ENCODE results near the gene SNX9. TPM values are rescaled to one million over a fixed set of nuclear protein-coding genes. Genes with fewer than 3 reads are reported as not detected.

Gene SNX9
- total RNA-seq, 1 experiment from 2014 or later: 31.3 TPM

GRCh38 chr6:157925771-157926170, 102.7 kb downstream of the SNX9 start:
- Histone ChIP-seq H2BK20ac (ENCODE audit: low read depth, low read length, poor library complexity, severe bottlenecking) (no peak overlapping the region), H3K14ac (ENCODE audit: insufficient read depth, low read length) (no peak overlapping the region), H3K9me3 (ENCODE audit: control insufficient read depth, low read depth, low read length) (no peaks in the 10 kb centered on the region), H3K23me2 (ENCODE audit: insufficient read length, low read depth, low read length, poor library complexity, severe bottlenecking) (no peaks in the 10 kb centered on the region), H4K91ac (ENCODE audit: insufficient read length, low read depth, low read length) (no peak overlapping the region), H3K79me2 (ENCODE audit: insufficient read depth, low read length) (no peaks in the 10 kb centered on the region), H3T11ph (ENCODE audit: low read length) (no peak overlapping the region), H3K4me1 (ENCODE audit: insufficient read depth, low read length) (peaks cover 4% of the 10 kb centered on the region; the same call in 1 of the 2 replicates), H4K8ac (replicated peaks; ENCODE audit: insufficient read length, low read depth, low read length) (no peak overlapping the region), H3K4ac (ENCODE audit: low read depth, low read length) (no peak overlapping the region), H4K5ac (ENCODE audit: insufficient read length, low read depth, low read length) (no peak overlapping the region), H2AFZ (ENCODE audit: low read length) (no peak overlapping the region), H3K79me1 (ENCODE audit: insufficient read depth, low read depth, low read length, poor library complexity, severe bottlenecking) (no peaks in the 10 kb centered on the region), H3K56ac (ENCODE audit: insufficient read length, low read depth, low read length) (no peak overlapping the region), H2BK5ac (ENCODE audit: insufficient read length, low read length) (no peak overlapping the region), H3K27me3 (ENCODE audit: insufficient read depth, low read length) (no peaks in the 10 kb centered on the region), H3K18ac (ENCODE audit: insufficient read length, low read depth, low read length) (no peak overlapping the region), H2BK12ac (ENCODE audit: insufficient read length, low read depth, low read length) (no peak overlapping the region), H3K23ac (ENCODE audit: insufficient read length, low read depth, low read length) (no peak overlapping the region), H2BK120ac (ENCODE audit: low read depth, low read length, poor library complexity, severe bottlenecking) (no peak overlapping the region), H3K9ac (ENCODE audit: extremely low read depth, insufficient read length, low read length) (no peak overlapping the region), H2AK5ac (ENCODE audit: insufficient read length, low read length) (no peak overlapping the region), H2BK15ac (ENCODE audit: low read depth, low read length) (no peak overlapping the region), H3K27ac (ENCODE audit: insufficient read length, low read depth, low read length) (no peak overlapping the region), H4K20me1 (ENCODE audit: control insufficient read depth, insufficient read depth, insufficient read length) (no peaks in the 10 kb centered on the region), H3K4me2 (ENCODE audit: insufficient read depth, insufficient read length, low read length) (no peak overlapping the region)
- Mint-ChIP-seq H3K9me3 (no peaks in the 10 kb centered on the region), H3K36me3 (ENCODE audit: insufficient read depth in 1 of 3, low read depth in 3 of 3) (peaks cover 18 to 82% (median 74%) of the 10 kb centered on the region in 3 experiments; a peak in 6 of 7 replicates), H3K27me3 (ENCODE audit: low read depth) (no peaks in the 10 kb centered on the region), H3K4me1 (peaks cover 26 to 32% of the 10 kb centered on the region in 2 experiments), H3K27ac (peak overlapping the region in 1 of 3 experiments; percentile 69; a peak in 3 of 7 replicates), H3K4me3 (no peak overlapping the region)
- no peak for DNase-seq
- WGBS (ENCODE audit: extremely low coverage, insufficient read length, low lambda C conversion rate): no CpG with 5 or more reads among the region's 2 CpGs
- TF ChIP-seq, protein P1, sequence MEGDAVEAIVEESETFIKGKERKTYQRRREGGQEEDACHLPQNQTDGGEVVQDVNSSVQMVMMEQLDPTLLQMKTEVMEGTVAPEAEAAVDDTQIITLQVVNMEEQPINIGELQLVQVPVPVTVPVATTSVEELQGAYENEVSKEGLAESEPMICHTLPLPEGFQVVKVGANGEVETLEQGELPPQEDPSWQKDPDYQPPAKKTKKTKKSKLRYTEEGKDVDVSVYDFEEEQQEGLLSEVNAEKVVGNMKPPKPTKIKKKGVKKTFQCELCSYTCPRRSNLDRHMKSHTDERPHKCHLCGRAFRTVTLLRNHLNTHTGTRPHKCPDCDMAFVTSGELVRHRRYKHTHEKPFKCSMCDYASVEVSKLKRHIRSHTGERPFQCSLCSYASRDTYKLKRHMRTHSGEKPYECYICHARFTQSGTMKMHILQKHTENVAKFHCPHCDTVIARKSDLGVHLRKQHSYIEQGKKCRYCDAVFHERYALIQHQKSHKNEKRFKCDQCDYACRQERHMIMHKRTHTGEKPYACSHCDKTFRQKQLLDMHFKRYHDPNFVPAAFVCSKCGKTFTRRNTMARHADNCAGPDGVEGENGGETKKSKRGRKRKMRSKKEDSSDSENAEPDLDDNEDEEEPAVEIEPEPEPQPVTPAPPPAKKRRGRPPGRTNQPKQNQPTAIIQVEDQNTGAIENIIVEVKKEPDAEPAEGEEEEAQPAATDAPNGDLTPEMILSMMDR (conservative IDR thresholded peaks at IDR 0.05): no peak

Data from H9 (cell line).